Measurements from ENCODE around the gene MANBA.

The MANBA gene

GRCh38 chr4:102760645-102761295 lies at the start of gene MANBA:
MANBA (minus strand) TSS chr4:102760968; CDS start chr4:102760894, 74 bp downstream.
- TF ChIP-seq TAF1 (IDR thresholded peaks at IDR 0.05; ENCODE audit: low read depth) (peak; percentile 75), CREB1 (IDR thresholded peaks at IDR 0.05; ENCODE audit: low read depth) (no peak), EP300 (IDR thresholded peaks at IDR 0.05; ENCODE audit: borderline replicate concordance) (peak; percentile 26; the same call in 1 of the 2 replicates), NFIC (IDR thresholded peaks at IDR 0.05) (no peak; the same call in 1 of the 2 replicates), CEBPB (IDR thresholded peaks at IDR 0.05) (no peak), YY1 (IDR thresholded peaks at IDR 0.05; ENCODE audit: low read depth) (peak; percentile 53), EGR1 (IDR thresholded peaks at IDR 0.05) (no peak), TEAD4 (IDR thresholded peaks at IDR 0.05) (0 out of 2 replicates have a peak, but pooled peaks have one; percentile 5), MAX (IDR thresholded peaks at IDR 0.05) (peak; percentile 52; the same call in 1 of the 2 replicates), USF1 (IDR thresholded peaks at IDR 0.05) (peak; percentile 80), ZBTB7A (IDR thresholded peaks at IDR 0.05; ENCODE audit: low read depth) (no peak), RAD21 (IDR thresholded peaks at IDR 0.05; ENCODE audit: low read depth) (no peak), FOXM1 (IDR thresholded peaks at IDR 0.05; ENCODE audit: borderline replicate concordance, low read depth) (no peak), TCF12 (IDR thresholded peaks at IDR 0.05; ENCODE audit: low read depth) (peak; percentile 50; the same call in 1 of the 2 replicates), REST (IDR thresholded peaks at IDR 0.05; ENCODE audit: low read depth) (no peak)

- TF ChIP-seq TAF1 (IDR thresholded peaks at IDR 0.05; ENCODE audit: low read depth), result no peak
These were observed 48.9 kb upstream of the MANBA start for GRCh38 chr4:102809691-102810090.

GRCh38 chr4:102809190-102809589 lies 48.4 kb upstream of the MANBA start:
- no peak for TF ChIP-seq TAF1 (IDR thresholded peaks at IDR 0.05; ENCODE audit: low read depth)
- no peak for TF ChIP-seq TEAD4 (IDR thresholded peaks at IDR 0.05)
- TF ChIP-seq MAX (IDR thresholded peaks at IDR 0.05), result no peak
- TF ChIP-seq YY1 (IDR thresholded peaks at IDR 0.05; ENCODE audit: low read depth), result no peak
- no peak for TF ChIP-seq FOXM1 (IDR thresholded peaks at IDR 0.05; ENCODE audit: borderline replicate concordance, low read depth)
- no peak for TF ChIP-seq EGR1 (IDR thresholded peaks at IDR 0.05)
- TF ChIP-seq USF1 (IDR thresholded peaks at IDR 0.05), result no peak
- TF ChIP-seq TCF12 (IDR thresholded peaks at IDR 0.05; ENCODE audit: low read depth), result no peak
- no peak for TF ChIP-seq NFIC (IDR thresholded peaks at IDR 0.05)
- TF ChIP-seq EP300 (IDR thresholded peaks at IDR 0.05; ENCODE audit: borderline replicate concordance), result no peak
- no peak for TF ChIP-seq RAD21 (IDR thresholded peaks at IDR 0.05; ENCODE audit: low read depth)
- TF ChIP-seq CREB1 (IDR thresholded peaks at IDR 0.05; ENCODE audit: low read depth), result no peak
- no peak for TF ChIP-seq REST (IDR thresholded peaks at IDR 0.05; ENCODE audit: low read depth)
- TF ChIP-seq CEBPB (IDR thresholded peaks at IDR 0.05), result no peak
- no peak for TF ChIP-seq ZBTB7A (IDR thresholded peaks at IDR 0.05; ENCODE audit: low read depth)

GRCh38 chr4:102808009-102808408 lies 47.2 kb upstream of the MANBA start:
- TF ChIP-seq YY1 (IDR thresholded peaks at IDR 0.05; ENCODE audit: low read depth) (no peak), RAD21 (IDR thresholded peaks at IDR 0.05; ENCODE audit: low read depth) (no peak), FOXM1 (IDR thresholded peaks at IDR 0.05; ENCODE audit: borderline replicate concordance, low read depth) (no peak), EP300 (IDR thresholded peaks at IDR 0.05; ENCODE audit: borderline replicate concordance) (no peak), REST (IDR thresholded peaks at IDR 0.05; ENCODE audit: low read depth) (no peak), EGR1 (IDR thresholded peaks at IDR 0.05) (no peak), USF1 (IDR thresholded peaks at IDR 0.05) (no peak), CREB1 (IDR thresholded peaks at IDR 0.05; ENCODE audit: low read depth) (no peak), CEBPB (IDR thresholded peaks at IDR 0.05) (no peak), ZBTB7A (IDR thresholded peaks at IDR 0.05; ENCODE audit: low read depth) (no peak)
